ENCODE measurements around the gene ZNF213.

DNA sequence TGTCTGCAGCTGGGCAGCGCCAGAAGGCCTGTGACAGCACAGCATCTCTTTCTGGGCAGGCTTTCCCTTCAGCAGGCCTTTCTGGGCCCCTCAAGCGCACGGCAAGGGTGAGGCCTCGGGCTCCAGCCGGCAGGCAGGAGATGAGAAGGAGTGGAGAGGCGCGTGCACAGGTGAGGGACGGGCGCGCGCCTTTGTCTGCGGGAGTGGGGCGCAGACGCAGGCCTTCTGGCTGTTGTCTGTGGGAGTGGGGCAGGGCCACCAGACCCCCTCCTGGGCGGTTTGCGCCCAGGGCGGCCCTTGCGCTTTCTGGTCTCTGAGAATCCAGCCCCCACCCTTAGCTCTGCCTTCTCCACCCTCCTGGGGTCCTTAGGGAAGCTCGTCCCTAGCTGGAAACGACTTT lies 16.0 kb upstream of the ZNF213 start:
- no peak for TF ChIP-seq POLR2A (IDR thresholded peaks at IDR 0.05; ENCODE audit: extremely low read depth, insufficient read length)
- TF ChIP-seq, protein P1, sequence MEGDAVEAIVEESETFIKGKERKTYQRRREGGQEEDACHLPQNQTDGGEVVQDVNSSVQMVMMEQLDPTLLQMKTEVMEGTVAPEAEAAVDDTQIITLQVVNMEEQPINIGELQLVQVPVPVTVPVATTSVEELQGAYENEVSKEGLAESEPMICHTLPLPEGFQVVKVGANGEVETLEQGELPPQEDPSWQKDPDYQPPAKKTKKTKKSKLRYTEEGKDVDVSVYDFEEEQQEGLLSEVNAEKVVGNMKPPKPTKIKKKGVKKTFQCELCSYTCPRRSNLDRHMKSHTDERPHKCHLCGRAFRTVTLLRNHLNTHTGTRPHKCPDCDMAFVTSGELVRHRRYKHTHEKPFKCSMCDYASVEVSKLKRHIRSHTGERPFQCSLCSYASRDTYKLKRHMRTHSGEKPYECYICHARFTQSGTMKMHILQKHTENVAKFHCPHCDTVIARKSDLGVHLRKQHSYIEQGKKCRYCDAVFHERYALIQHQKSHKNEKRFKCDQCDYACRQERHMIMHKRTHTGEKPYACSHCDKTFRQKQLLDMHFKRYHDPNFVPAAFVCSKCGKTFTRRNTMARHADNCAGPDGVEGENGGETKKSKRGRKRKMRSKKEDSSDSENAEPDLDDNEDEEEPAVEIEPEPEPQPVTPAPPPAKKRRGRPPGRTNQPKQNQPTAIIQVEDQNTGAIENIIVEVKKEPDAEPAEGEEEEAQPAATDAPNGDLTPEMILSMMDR (IDR thresholded peaks at IDR 0.05; ENCODE audit: low read depth, low read length): no peak

Measured in NB4 (cell line).